Left renal pelvis (tissue), 4 donors: ENCODE measurements around the gene HNF1A. TPM values are rescaled to one million over a fixed set of nuclear protein-coding genes. Genes with fewer than 3 reads are reported as not detected.
A peak's percentile ranks its signal among the peaks of the same experiment; 100 is the strongest.
"Not testable (repeated sequence)": the region's sequence is repeated elsewhere in the genome, so short reads cannot be mapped to it uniquely, and the experiment has no call there.

ENCODE experiments used
- DNase-seq, 4 donors: peaks; one replicate each; pipeline ENCODE4 v3.0.0-alpha.2; 2013; ENCODE audit warnings: low read depth in 4 of 4, low spot score in 3 of 4
- polyA plus RNA-seq, 4 donors: library from polyadenylated mRNA; unstranded; fragments of 120-200 nt; gene quantifications; one replicate each; pipeline ENCODE4 v1.2.1, GENCODE V29; 2013; ENCODE audit not compliant: insufficient read length in 4 of 4

Gene HNF1A
- 10 to 100 TPM in 2 of 4 donors, 1 to 10 TPM in 1, under 1 TPM in 1; 0.22 to 20.9 (median 11.1) TPM for polyA plus RNA-seq

- DNase-seq: no peak
These were observed at the start of gene HNF1A for GRCh38 chr12:120978296-120979219. Gene HNF1A (plus strand): TSS chr12:120978543. CDS start chr12:120978769, 226 bp downstream.

- peak; percentile 29 to 63 (median 46) for DNase-seq
These were observed 49.3 kb upstream of the HNF1A start for GRCh38 chr12:120928864-120929652.

- DNase-seq: no peak
These were observed 48.3 kb upstream of the HNF1A start for GRCh38 chr12:120930032-120930431.

- no peak for DNase-seq
These were observed 46.3 kb upstream of the HNF1A start for GRCh38 chr12:120932058-120932457.

- DNase-seq: no peak
These were observed 45.3 kb upstream of the HNF1A start for GRCh38 chr12:120932956-120933526.

GRCh38 chr12:120933786-120934185 lies 44.6 kb upstream of the HNF1A start:
- DNase-seq: no peak

- no peak for DNase-seq
These were observed 42.1 kb upstream of the HNF1A start for GRCh38 chr12:120936197-120936596.

- DNase-seq: no peak
These were observed 39.8 kb upstream of the HNF1A start for GRCh38 chr12:120938496-120938895.

GRCh38 chr12:120939523-120939922 lies 38.8 kb upstream of the HNF1A start:
- no peak for DNase-seq

- DNase-seq: no peak
These were observed 38.3 kb upstream of the HNF1A start for GRCh38 chr12:120940006-120940405.

- DNase-seq: no peak
These were observed 37.5 kb upstream of the HNF1A start for GRCh38 chr12:120940799-120941198.

GRCh38 chr12:120941412-120941811 lies 36.9 kb upstream of the HNF1A start:
- DNase-seq: no peak

- no peak for DNase-seq
These were observed 36.4 kb upstream of the HNF1A start for GRCh38 chr12:120941846-120942405.

GRCh38 chr12:120943482-120943881 lies 34.9 kb upstream of the HNF1A start:
- DNase-seq: no peak

- no peak for DNase-seq
These were observed 33.6 kb upstream of the HNF1A start for GRCh38 chr12:120944645-120945217.

- DNase-seq: not testable (repeated sequence)
These were observed 32.8 kb upstream of the HNF1A start for GRCh38 chr12:120945516-120945915.

GRCh38 chr12:120950260-120950799 lies 28.0 kb upstream of the HNF1A start:
- DNase-seq: not testable (repeated sequence)

- no peak for DNase-seq
These were observed 27.5 kb upstream of the HNF1A start for GRCh38 chr12:120950807-120951206.

- DNase-seq: no peak
These were observed 23.1 kb upstream of the HNF1A start for GRCh38 chr12:120955232-120955631.
